NCI-H1417 (cell line): Measurements from ENCODE around the gene CDK19.
A peak's percentile ranks its signal among the peaks of the same experiment; 100 is the strongest.

ENCODE experiments used
- DNase-seq, 3 experiments: peaks; one replicate each; lab custom pipeline; 2025; lab: John Stamatoyannopoulos, UW

CDK19 gene

GRCh38 chr6:110575925-110576463, 239.3 kb downstream of the CDK19 start:
- no peak for DNase-seq

GRCh38 chr6:110574817-110575216, 240.5 kb downstream of the CDK19 start:
- DNase-seq = no peak

GRCh38 chr6:110573537-110573936, 241.7 kb downstream of the CDK19 start:
- no peak for DNase-seq

GRCh38 chr6:110573136-110573535, 242.1 kb downstream of the CDK19 start:
- no peak for DNase-seq

GRCh38 chr6:110567957-110568696, 247.1 kb downstream of the CDK19 start:
- peak in 2 of 3 experiments; percentile 10 to 69 for DNase-seq

GRCh38 chr6:110566346-110567125, 248.7 kb downstream of the CDK19 start:
- no peak for DNase-seq

- DNase-seq = no peak
Measured at GRCh38 chr6:110564703-110565421, 250.4 kb downstream of the CDK19 start.

- DNase-seq = peak; percentile 38 to 87 (median 86)
Measured at GRCh38 chr6:110563711-110564110, 251.6 kb downstream of the CDK19 start.

GRCh38 chr6:110562316-110562915, 252.9 kb downstream of the CDK19 start:
- no peak for DNase-seq

- DNase-seq = no peak
Measured at GRCh38 chr6:110561696-110562095, 253.6 kb downstream of the CDK19 start.

- DNase-seq = no peak
Measured at GRCh38 chr6:110561008-110561396, 254.3 kb downstream of the CDK19 start.

GRCh38 chr6:110560239-110561007, 254.8 kb downstream of the CDK19 start:
- no peak for DNase-seq
